ENCODE data around the gene NCAPH2. TPM values are rescaled to one million over a fixed set of nuclear protein-coding genes. Genes with fewer than 3 reads are reported as not detected.

The NCAPH2 gene
- total RNA-seq, 4 donors from 2014 or later = 27.7 to 48.2 (median 29.5) TPM

- DNase-seq (ENCODE audit: low spot score) (no peak), ATAC-seq (ENCODE audit: low FRiP score) (no peak)
- TF ChIP-seq CTCF (IDR thresholded peaks at IDR 0.05) = no peak
These were observed 66.3 kb downstream of the NCAPH2 start for GRCh38 chr22:50574383-50574755.

Other genes starting within 250 kb of the NCAPH2 start
- 10 to 100 TPM in 3 of 4 donors, 1 to 10 TPM in 1; 7.9 to 31.1 (median 17.8) TPM for gene MAPK12, start 246.5 kb upstream of the NCAPH2 start, total RNA-seq
- 10 to 100 TPM; 12.1 to 38.9 (median 20.4) TPM for gene MAPK11, start 237.8 kb upstream of the NCAPH2 start, total RNA-seq
- gene PLXNB2, start 200.6 kb upstream of the NCAPH2 start, total RNA-seq = 100 to 1,000 TPM in 3 of 4 donors, 10 to 100 TPM in 1; 91.4 to 130 (median 115) TPM
- gene DENND6B, start 181.2 kb upstream of the NCAPH2 start, total RNA-seq = 1 to 10 TPM; 2.2 to 3.1 (median 2.7) TPM
- gene PPP6R2, start 164.9 kb upstream of the NCAPH2 start, total RNA-seq = 10 to 100 TPM; 35.6 to 64.6 (median 41.7) TPM
- 10 to 100 TPM; 37.5 to 66.8 (median 43.8) TPM for gene SBF1, start 33.2 kb upstream of the NCAPH2 start, total RNA-seq
- gene ADM2, start 26.7 kb upstream of the NCAPH2 start, total RNA-seq = under 1 TPM in 1 of 4 donors, not detected in 3; 0.12 TPM
- not detected for gene MIOX, start 21.4 kb upstream of the NCAPH2 start, total RNA-seq
- gene LMF2, start 522 bp upstream of the NCAPH2 start, total RNA-seq = 10 to 100 TPM; 50.8 to 54.9 (median 51.7) TPM
- gene SCO2, start 17.4 kb downstream of the NCAPH2 start, total RNA-seq = 10 to 100 TPM in 2 of 4 donors, 1 to 10 TPM in 2; 2.8 to 15.0 (median 9.2) TPM
- gene TYMP, start 21.8 kb downstream of the NCAPH2 start, total RNA-seq = 100 to 1,000 TPM in 3 of 4 donors, 10 to 100 TPM in 1; 47.9 to 212 (median 144) TPM
- gene KLHDC7B, start 37.7 kb downstream of the NCAPH2 start, total RNA-seq = under 1 TPM in 1 of 4 donors, not detected in 3; 0.48 TPM
- not detected for gene SYCE3, start 54.7 kb downstream of the NCAPH2 start, total RNA-seq
- 10 to 100 TPM in 3 of 4 donors, 1 to 10 TPM in 1; 4.9 to 29.2 (median 10.8) TPM for gene CPT1B, start 70.2 kb downstream of the NCAPH2 start, total RNA-seq
- 10 to 100 TPM; 28.3 to 85.6 (median 34.9) TPM for gene CHKB, start 74.6 kb downstream of the NCAPH2 start, total RNA-seq
- gene MAPK8IP2, start 92.6 kb downstream of the NCAPH2 start, total RNA-seq = 1 to 10 TPM; 1.6 to 3.1 (median 2.4) TPM
- gene ARSA, start 119.9 kb downstream of the NCAPH2 start, total RNA-seq = 10 to 100 TPM; 29.9 to 43.5 (median 36.1) TPM
- 10 to 100 TPM in 3 of 4 donors, 1 to 10 TPM in 1; 3.3 to 61.3 (median 19.4) TPM for gene SHANK3, start 164.6 kb downstream of the NCAPH2 start, total RNA-seq
- gene ACR, start 230.0 kb downstream of the NCAPH2 start, total RNA-seq = 1 to 10 TPM in 1 of 4 donors, under 1 TPM in 1, not detected in 2; 0.72 to 1.7 TPM